Peyer's patch (tissue), 4 donors: ENCODE measurements around the gene NDUFAF3.

Experiments
- CTCF ChIP-seq, 6 experiments: fragments of 450-650 bp in 4 of 6; fragments of 200-600 bp in 2 of 6; sonication (generic) in 1 of 6; IDR thresholded peaks; one replicate each; pipeline ENCODE4 v1.5.1; 2017 to 2019; ENCODE audit warnings: antibody characterized with exemption in 6 of 6, mild to moderate bottlenecking in 3 of 6, moderate library complexity in 1 of 6
- POLR2A ChIP-seq, 2 donors: fragments of 450-650 bp; IDR thresholded peaks; one replicate each; pipeline ENCODE4 v1.5.1; 2017; ENCODE audit warnings: antibody characterized with exemption in 2 of 2, mild to moderate bottlenecking in 2 of 2, moderate library complexity in 2 of 2

- TF ChIP-seq CTCF (IDR thresholded peaks at IDR 0.05) = no peak
- no peak for TF ChIP-seq POLR2A (IDR thresholded peaks at IDR 0.05)
Observed at GRCh38 chr3:49018707-49019006, 3.3 kb upstream of the NDUFAF3 start.
